Body of pancreas (tissue), 4 donors: ENCODE measurements around the gene EVA1B.

ENCODE experiments used
- POLR2A ChIP-seq, 3 donors: fragments of 450-650 bp; IDR thresholded peaks; one replicate each; pipeline ENCODE4 v1.6.1; 2016; ENCODE audit warnings: antibody characterized with exemption in 3 of 3, mild to moderate bottlenecking in 2 of 3
- TF ChIP-seq, protein P1 (sequence below), 7 experiments: fragments of 450-650 bp in 4 of 7; fragments of 200-600 bp in 3 of 7; sonication (generic) in 3 of 7; IDR thresholded peaks; one replicate each; pipeline ENCODE4 v1.5.1; 2016 to 2019; ENCODE audit warnings: antibody characterized with exemption in 7 of 7

DNA sequence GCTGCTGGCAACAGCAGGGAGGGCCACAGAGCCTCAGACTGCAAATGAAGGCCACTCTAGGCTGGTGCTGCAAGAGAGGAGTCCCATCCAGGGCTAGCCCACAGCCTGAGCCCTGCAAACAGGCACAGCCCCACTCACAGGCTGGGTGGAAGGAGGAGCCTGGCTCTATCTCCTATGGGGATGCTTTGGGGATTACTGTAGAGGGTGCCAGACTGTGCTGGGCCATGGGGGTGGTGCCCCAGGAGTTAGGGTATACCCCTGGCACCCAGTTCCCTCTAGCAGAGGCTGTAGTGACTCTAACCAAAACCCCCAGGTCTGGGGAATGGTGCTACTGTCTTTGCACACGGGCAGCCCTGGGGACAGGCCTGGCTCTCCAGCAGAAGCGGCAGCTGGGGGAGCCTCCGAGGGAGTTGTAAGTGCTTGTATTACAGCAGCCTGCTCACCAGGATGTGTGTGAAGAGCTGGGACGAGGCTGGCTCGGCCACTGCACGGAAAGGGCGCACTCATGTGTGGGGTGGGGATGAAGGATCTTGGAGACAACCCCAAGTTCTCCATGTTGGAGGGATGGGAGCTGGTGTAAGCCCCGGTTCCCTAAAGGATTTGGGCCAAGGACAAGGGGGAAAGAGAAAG, 23.4 kb upstream of the EVA1B start:
- TF ChIP-seq POLR2A (IDR thresholded peaks at IDR 0.05): no peak
- TF ChIP-seq, protein P1, sequence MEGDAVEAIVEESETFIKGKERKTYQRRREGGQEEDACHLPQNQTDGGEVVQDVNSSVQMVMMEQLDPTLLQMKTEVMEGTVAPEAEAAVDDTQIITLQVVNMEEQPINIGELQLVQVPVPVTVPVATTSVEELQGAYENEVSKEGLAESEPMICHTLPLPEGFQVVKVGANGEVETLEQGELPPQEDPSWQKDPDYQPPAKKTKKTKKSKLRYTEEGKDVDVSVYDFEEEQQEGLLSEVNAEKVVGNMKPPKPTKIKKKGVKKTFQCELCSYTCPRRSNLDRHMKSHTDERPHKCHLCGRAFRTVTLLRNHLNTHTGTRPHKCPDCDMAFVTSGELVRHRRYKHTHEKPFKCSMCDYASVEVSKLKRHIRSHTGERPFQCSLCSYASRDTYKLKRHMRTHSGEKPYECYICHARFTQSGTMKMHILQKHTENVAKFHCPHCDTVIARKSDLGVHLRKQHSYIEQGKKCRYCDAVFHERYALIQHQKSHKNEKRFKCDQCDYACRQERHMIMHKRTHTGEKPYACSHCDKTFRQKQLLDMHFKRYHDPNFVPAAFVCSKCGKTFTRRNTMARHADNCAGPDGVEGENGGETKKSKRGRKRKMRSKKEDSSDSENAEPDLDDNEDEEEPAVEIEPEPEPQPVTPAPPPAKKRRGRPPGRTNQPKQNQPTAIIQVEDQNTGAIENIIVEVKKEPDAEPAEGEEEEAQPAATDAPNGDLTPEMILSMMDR (IDR thresholded peaks at IDR 0.05): no peak
